Measurements from ENCODE around the gene PPP2R2D.

Gene PPP2R2D

DNA sequence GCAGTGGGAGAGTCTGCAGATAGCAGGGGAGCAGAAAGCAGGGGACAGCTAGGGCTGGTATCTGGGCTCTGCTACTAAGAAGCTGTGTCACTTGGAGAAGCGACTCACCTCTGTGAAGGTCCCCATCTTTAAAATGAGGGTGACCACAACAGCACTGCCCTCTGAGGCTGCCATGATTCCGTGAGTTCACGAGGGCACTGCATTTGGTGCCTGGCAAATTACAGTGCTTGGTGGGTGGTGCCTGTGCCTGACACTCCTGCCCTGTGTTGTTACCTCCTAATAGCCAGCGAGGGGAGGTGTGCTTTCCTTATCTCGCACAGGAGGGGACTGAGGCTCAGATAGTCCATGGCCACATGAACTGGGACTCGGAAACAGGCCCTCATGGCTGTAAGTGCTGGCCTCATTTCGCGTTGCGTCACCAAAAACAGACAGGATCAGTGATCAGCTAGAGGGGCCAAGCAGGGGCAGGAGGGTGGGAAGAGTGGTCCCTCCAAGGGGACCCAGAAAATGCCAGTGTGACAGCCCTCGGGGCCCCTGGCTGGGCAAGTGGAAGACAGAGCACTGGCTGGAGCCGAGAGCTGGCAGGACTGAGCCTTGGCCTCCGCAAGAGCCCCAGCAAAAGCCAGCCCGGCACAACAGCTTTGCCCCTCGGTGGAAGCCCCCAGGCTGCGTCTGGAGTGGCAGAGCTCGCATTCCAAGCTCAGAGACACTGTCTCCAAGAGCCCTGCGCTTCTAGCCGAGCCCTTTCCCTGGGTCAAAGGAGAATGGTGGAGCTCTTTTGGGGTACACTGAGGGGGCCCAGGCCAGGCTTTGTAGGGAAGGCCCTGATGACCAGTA, 98.3 kb downstream of the PPP2R2D start:
- DNase-seq (ENCODE audit: low spot score): no peak

DNA sequence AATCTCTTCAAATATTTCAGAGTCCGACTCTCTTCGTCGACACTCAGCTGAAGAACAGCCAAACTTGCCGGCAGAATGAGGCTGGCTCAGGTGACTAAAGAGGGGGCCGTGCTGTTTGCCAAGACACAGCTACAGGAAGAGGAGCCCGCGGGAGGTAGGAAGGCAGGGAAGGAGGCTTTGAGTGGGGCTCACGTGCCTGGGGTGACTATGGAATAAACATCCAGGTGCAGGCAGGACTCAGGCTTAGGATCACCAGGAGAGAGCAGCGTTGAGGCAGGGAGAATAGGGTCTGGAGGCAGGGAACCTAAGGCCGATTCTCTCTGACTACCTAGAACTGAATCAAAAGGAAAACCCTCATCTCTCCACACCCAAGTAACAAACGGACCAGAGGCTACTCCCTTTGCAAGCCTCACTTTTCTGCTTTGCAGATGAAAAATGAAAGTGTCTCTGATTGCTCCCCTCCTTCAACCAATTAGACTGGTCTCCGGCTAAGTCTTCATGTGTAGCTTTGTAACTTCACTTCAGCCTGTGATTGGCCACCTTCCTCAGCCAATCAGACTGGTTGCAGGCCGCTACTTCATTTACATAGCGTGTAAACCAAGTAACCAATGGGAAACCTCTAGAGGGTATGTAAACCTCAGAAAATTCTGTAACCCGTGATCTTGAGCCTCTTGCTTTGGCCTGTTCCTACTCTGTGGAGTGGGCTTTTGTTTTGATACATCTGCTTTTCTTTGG, 100.6 kb downstream of the PPP2R2D start:
- DNase-seq (ENCODE audit: low spot score): no peak

GRCh38 chr10:132002004-132002403, 101.2 kb downstream of the PPP2R2D start:
- DNase-seq (ENCODE audit: low spot score): no peak

- DNase-seq (ENCODE audit: low spot score): no peak
These were observed 102.6 kb downstream of the PPP2R2D start for GRCh38 chr10:132003282-132003924.

DNA sequence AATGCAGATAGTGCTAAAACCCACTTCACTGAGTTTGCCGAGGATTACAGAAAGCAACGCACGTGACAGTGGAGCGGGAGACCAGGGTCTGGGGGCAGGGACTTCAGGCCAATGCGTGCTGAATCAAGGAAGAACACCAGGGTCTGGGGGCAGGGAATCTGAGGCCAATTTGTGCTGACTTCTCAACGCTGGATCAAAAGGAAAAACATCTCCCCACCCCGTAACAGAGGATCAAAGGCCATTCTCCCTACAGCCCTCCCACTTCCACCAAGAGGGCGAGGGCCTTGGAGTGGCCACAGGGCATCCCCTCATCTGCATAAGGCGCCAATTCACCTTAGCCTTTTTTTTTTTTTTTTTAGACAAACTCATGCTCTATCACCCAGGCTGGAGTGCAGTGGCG, 103.2 kb downstream of the PPP2R2D start:
- no peak for DNase-seq (ENCODE audit: low spot score)

- DNase-seq (ENCODE audit: low spot score): no peak
These were observed 104.3 kb downstream of the PPP2R2D start for GRCh38 chr10:132005147-132005546.

DNA sequence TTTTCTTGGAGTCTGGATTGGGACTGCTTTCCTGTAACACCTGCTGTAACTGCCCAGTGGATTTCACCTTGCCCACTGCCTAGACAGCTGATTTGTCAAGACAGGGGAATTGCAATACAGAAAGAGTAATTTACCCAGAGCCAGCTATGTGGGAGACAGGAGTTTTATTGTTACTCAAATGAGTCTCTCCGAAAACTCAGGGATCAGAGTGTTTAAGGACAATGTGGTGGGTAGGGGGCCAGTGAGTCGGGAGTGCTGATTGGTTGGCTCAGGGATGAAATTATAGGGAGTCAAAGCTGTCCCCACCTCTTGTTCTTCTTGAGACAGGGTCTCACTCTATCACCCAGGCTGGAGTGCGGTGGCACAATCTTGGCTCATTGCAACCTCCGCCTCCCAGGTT, 106.2 kb downstream of the PPP2R2D start:
- DNase-seq (ENCODE audit: low spot score): no peak

GRCh38 chr10:132007681-132008080, 106.9 kb downstream of the PPP2R2D start:
- no peak for DNase-seq (ENCODE audit: low spot score)
